SK-N-MC (cell line): Measurements from ENCODE around the gene KLK4.

Experiments
- EZH2 ChIP-seq: fragments of 200-600 bp; sonication (generic); IDR thresholded peaks from one replicate; pipeline ENCODE4 v1.6.1; 2017; ENCODE audit warnings: antibody characterized with exemption
- POLR2AphosphoS5 ChIP-seq: IDR thresholded peaks from 2 replicates; pipeline ENCODE4 v1.6.1; 2012; ENCODE audit warnings: mild to moderate bottlenecking, low read depth, low read length, borderline replicate concordance

GRCh38 chr19:50857366-50857765, 53.8 kb downstream of the KLK4 start:
- TF ChIP-seq EZH2 = no peak
- TF ChIP-seq POLR2AphosphoS5 = no peak
